Osteocyte (in vitro differentiated cells): Measurements from ENCODE around the gene RAPGEF5. TPM values are rescaled to one million over a fixed set of nuclear protein-coding genes. Genes with fewer than 3 reads are reported as not detected.

Experiments used
- DNase-seq: peaks from one replicate; pipeline ENCODE4 v3.0.0; 2021; ENCODE audit warnings: mixed read lengths; ENCODE audit not compliant: unreplicated experiment; ENCODE audit errors: extremely low spot score
- H3K27ac Mint-ChIP-seq: one replicate; pipeline ENCODE4 v1.8.0; 2021; ENCODE audit warnings: mild to moderate bottlenecking, mixed read lengths; ENCODE audit not compliant: unreplicated experiment
- H3K27me3 Mint-ChIP-seq: one replicate; pipeline ENCODE4 v1.8.0; 2021; ENCODE audit warnings: mixed read lengths; ENCODE audit not compliant: unreplicated experiment
- H3K36me3 Mint-ChIP-seq: one replicate; pipeline ENCODE4 v1.8.0; 2021; ENCODE audit warnings: mixed read lengths; ENCODE audit not compliant: unreplicated experiment
- H3K4me1 Mint-ChIP-seq: one replicate; pipeline ENCODE4 v1.8.0; 2021; ENCODE audit warnings: mixed read lengths; ENCODE audit not compliant: unreplicated experiment
- H3K4me3 Mint-ChIP-seq: one replicate; pipeline ENCODE4 v1.8.0; 2021; ENCODE audit warnings: mild to moderate bottlenecking, moderate library complexity, mixed read lengths; ENCODE audit not compliant: unreplicated experiment
- H3K9me3 Mint-ChIP-seq: one replicate; pipeline ENCODE4 v1.8.0; 2021; ENCODE audit warnings: mixed read lengths; ENCODE audit not compliant: unreplicated experiment
- total RNA-seq: library from RNA; stranded (reverse); gene quantifications from 2 replicates; pipeline ENCODE4 v1.2.1, GENCODE V29; 2021
- TF ChIP-seq, protein P1 (sequence below): fragments of 200-600 bp; sonication (generic); IDR thresholded peaks from 2 replicates; pipeline ENCODE4 v1.5.0; 2021; ENCODE audit warnings: antibody characterized with exemption, mild to moderate bottlenecking, moderate library complexity

The RAPGEF5 gene
- total RNA-seq, 1 donor from 2014 or later = 0.27 TPM

- TF ChIP-seq, protein P1, sequence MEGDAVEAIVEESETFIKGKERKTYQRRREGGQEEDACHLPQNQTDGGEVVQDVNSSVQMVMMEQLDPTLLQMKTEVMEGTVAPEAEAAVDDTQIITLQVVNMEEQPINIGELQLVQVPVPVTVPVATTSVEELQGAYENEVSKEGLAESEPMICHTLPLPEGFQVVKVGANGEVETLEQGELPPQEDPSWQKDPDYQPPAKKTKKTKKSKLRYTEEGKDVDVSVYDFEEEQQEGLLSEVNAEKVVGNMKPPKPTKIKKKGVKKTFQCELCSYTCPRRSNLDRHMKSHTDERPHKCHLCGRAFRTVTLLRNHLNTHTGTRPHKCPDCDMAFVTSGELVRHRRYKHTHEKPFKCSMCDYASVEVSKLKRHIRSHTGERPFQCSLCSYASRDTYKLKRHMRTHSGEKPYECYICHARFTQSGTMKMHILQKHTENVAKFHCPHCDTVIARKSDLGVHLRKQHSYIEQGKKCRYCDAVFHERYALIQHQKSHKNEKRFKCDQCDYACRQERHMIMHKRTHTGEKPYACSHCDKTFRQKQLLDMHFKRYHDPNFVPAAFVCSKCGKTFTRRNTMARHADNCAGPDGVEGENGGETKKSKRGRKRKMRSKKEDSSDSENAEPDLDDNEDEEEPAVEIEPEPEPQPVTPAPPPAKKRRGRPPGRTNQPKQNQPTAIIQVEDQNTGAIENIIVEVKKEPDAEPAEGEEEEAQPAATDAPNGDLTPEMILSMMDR = no peak
- H3K4me1 Mint-ChIP-seq = no peaks in the 10 kb centered on the region
- H3K36me3 Mint-ChIP-seq = no peaks in the 10 kb centered on the region
- H3K9me3 Mint-ChIP-seq = no peaks in the 10 kb centered on the region
- DNase-seq = no peak
- no peak overlapping the region for H3K27ac Mint-ChIP-seq
- peaks cover 8% of the 10 kb centered on the region for H3K27me3 Mint-ChIP-seq
- no peak overlapping the region for H3K4me3 Mint-ChIP-seq
These were observed 60.7 kb downstream of the RAPGEF5 start for GRCh38 chr7:22296265-22296566.

DNA sequence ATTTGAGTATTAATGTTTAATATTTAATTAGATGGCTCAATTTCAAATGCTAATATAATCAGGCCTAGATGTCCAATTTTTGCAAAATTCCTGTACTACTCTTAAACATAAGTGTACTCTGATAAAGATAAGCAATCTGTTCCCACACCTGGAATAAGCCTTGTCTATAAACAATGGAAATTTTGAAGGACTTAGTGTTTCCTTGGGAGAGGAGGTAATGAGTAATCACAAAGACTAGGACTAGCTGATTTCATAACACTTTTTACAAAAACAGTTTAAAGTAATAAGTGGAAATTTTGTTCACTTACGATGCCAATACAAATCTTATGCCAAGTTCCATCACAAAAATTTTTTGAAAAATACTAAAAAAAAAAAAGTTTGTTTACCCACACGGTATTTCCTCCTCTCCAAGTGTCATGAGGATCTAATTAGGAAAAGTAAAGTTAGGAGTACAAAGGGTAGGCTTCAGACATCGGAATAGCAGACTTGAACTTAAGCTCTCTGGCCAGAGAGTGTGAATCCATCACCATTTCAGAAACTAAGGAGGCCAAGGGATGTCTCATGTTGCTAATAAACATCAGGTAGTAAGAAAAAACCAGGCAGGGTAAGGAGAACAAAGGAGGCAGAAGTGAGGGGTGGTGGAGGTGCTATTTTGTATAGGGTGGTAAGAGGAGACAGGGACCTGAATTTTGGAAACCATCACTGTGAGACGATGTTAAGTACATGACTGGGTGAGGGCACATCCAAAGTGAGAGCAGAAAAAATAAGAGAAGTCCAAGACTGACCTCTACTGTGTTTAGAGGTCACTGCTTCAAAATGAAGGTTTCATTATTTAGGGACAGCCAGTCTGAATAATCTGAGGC is 61.3 kb downstream of the RAPGEF5 start:
- Mint-ChIP-seq H3K9me3 (no peaks in the 10 kb centered on the region), H3K4me3 (no peak overlapping the region), H3K36me3 (no peaks in the 10 kb centered on the region), H3K27me3 (peaks cover 8% of the 10 kb centered on the region), H3K27ac (no peak overlapping the region), H3K4me1 (no peaks in the 10 kb centered on the region)
- DNase-seq = no peak
- TF ChIP-seq, protein P1 = no peak

DNA sequence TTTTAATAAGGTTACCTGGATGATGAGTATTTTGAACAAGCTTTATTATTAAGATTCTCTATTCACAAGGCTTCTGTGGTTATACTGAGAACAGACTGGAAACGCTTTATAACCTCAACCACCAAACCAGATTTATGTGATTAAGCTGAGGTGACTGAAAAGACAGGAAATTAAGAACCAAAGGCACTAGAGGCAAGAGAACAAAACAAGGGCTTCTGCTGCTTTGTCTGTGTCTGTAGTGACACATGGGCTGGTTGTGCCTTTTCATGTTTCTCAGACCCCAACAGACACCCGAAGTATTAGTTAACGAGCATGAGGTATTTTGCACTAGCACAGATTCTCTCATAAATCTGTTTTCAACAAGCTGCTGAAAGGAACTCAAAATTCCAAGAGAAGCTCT is 64.4 kb downstream of the RAPGEF5 start:
- no peak overlapping the region for H3K27ac Mint-ChIP-seq
- H3K27me3 Mint-ChIP-seq = peaks cover 8% of the 10 kb centered on the region
- DNase-seq = no peak
- TF ChIP-seq, protein P1 = no peak
- no peaks in the 10 kb centered on the region for H3K36me3 Mint-ChIP-seq
- no peaks in the 10 kb centered on the region for H3K4me1 Mint-ChIP-seq
- H3K4me3 Mint-ChIP-seq = no peak overlapping the region
- no peaks in the 10 kb centered on the region for H3K9me3 Mint-ChIP-seq

- Mint-ChIP-seq H3K36me3 (no peaks in the 10 kb centered on the region), H3K4me1 (no peaks in the 10 kb centered on the region), H3K27me3 (peaks cover 8% of the 10 kb centered on the region), H3K9me3 (no peaks in the 10 kb centered on the region), H3K27ac (no peak overlapping the region), H3K4me3 (no peak overlapping the region)
- TF ChIP-seq, protein P1 = no peak
- DNase-seq = no peak
These were observed 65.0 kb downstream of the RAPGEF5 start for GRCh38 chr7:22291977-22292376.

- H3K9me3 Mint-ChIP-seq = no peaks in the 10 kb centered on the region
- no peak for DNase-seq
- H3K4me1 Mint-ChIP-seq = no peaks in the 10 kb centered on the region
- no peak overlapping the region for H3K4me3 Mint-ChIP-seq
- H3K36me3 Mint-ChIP-seq = no peaks in the 10 kb centered on the region
- TF ChIP-seq, protein P1 = no peak
- no peak overlapping the region for H3K27ac Mint-ChIP-seq
- peaks cover 6% of the 10 kb centered on the region for H3K27me3 Mint-ChIP-seq
These were observed 68.8 kb downstream of the RAPGEF5 start for GRCh38 chr7:22288202-22288601.
